ENCODE data around the gene IPO13.
A peak's percentile ranks its signal among the peaks of the same experiment; 100 is the strongest.

The IPO13 gene, protein sequence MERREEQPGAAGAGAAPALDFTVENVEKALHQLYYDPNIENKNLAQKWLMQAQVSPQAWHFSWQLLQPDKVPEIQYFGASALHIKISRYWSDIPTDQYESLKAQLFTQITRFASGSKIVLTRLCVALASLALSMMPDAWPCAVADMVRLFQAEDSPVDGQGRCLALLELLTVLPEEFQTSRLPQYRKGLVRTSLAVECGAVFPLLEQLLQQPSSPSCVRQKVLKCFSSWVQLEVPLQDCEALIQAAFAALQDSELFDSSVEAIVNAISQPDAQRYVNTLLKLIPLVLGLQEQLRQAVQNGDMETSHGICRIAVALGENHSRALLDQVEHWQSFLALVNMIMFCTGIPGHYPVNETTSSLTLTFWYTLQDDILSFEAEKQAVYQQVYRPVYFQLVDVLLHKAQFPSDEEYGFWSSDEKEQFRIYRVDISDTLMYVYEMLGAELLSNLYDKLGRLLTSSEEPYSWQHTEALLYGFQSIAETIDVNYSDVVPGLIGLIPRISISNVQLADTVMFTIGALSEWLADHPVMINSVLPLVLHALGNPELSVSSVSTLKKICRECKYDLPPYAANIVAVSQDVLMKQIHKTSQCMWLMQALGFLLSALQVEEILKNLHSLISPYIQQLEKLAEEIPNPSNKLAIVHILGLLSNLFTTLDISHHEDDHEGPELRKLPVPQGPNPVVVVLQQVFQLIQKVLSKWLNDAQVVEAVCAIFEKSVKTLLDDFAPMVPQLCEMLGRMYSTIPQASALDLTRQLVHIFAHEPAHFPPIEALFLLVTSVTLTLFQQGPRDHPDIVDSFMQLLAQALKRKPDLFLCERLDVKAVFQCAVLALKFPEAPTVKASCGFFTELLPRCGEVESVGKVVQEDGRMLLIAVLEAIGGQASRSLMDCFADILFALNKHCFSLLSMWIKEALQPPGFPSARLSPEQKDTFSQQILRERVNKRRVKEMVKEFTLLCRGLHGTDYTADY

DNA sequence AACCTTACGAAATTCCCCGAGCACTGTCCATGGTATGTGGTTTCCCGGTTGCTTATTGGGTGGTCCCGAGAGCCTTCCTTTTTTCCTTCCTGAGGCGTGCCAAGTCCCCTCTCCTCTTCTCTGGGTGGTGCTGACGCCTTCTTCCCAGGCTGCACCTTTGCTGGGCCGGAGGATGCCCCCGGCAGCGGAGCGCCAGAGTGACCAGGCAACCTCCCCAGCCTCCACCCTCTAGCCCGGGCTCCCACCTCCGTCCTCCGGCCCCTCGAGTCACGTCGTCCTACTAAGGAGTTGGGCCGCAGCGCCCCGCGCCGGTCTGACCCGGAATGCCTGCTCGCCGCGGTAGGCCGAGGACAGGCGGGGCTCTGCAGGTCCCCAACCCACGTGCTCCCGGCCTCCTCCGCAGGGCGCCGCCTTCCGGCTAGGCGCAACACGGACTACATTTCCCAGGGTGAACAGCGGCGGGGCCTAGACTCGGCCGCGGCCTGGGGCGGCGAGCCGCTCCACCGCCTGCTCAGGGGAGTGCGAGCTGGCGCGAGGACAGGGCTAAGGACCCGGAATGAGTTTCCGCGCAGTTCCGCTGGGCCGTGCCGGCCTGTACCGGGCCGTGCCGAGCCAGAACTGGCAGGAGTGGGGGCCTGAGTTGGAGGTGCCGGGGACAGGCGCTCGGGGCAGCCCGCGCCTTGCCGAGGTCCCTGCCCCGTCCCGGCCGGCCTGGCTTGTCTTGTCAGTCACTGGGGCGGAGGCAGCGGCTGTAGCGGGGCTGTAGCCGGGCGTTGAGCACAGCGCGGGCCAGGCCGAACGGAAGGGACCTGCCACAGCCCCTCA lies at the start of gene IPO13:
TSS of gene IPO13 (plus strand) at position 715 of the 825 bp plus-strand sequence. CDS start 651 bp downstream, outside the sequence.
- peak; percentile 94 for DNase-seq

DNA sequence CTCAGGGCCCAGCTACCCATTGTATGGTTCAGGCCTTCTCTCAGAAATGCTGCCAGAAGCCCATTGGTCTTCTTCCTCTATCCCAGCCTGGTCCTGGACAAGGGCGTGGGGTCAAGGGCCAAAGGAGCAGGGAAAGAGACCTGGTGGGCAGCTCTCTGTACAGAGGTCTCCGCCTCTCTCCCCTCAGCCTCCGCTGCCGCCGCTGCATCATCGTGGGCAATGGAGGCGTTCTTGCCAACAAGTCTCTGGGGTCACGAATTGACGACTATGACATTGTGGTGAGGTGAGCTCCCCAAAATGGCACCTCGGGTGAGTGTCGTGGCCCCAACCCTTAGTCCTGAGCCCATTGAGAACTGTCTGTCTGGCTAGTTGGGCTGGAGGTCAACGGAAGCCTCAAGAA lies 47.8 kb upstream of the IPO13 start:
- no peak for DNase-seq

DNA sequence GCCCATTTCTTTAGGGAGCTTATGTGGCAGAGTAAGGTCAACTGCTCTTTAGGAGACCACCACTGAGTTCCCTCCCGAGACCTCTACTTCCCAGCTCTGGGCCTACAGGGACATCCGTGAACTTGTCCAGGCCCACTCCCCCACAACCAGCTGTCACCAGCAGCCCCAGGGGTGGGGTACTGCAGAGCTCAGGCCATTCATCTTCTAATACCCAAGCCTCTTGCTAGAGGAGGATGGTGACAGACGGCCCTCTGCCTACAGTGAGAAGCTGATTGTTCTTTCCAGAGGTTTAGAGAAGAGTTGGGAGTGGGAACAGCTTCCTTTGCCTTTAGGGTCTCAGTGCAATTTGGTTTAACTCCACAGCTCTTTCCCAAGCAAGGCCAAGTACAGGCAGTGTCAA lies 46.4 kb upstream of the IPO13 start:
- no peak for DNase-seq

DNA sequence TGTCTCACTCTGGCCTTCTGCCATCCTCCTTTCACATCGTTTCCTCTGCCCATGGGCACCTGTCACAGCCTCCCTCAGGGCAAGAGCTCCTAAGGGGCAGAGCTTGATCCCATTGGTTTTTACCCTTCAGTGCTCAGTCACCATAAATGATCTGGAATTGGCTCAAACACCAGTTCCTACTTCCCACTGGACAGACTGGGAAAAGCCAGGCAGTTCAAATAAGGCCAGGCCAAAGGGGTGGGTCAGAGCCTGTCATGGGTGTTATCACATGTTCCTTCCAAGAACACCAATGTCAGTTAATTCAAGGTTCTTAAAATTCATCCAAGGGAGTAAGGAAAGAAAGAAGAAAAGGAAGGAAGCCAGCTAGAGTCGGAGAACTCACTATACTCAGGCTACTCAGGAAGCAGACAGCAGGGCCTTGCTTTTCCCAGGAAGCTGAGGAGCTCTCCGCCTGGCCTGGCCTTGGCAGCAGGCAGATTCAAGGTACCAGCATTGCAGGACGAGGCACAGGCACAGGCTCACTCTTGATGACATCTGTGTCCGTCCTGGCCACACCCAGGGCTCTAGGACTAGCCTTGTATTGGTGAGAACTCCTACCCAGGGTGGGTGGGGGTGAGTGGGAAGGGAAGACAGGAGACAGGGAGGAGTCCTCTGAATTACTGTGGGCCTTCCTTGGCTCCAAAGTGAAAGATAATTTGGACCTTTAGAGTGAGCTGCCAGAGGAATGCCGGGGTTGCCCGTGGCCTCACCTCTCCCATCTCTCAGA lies 45.4 kb upstream of the IPO13 start:
- DNase-seq, result no peak

DNA sequence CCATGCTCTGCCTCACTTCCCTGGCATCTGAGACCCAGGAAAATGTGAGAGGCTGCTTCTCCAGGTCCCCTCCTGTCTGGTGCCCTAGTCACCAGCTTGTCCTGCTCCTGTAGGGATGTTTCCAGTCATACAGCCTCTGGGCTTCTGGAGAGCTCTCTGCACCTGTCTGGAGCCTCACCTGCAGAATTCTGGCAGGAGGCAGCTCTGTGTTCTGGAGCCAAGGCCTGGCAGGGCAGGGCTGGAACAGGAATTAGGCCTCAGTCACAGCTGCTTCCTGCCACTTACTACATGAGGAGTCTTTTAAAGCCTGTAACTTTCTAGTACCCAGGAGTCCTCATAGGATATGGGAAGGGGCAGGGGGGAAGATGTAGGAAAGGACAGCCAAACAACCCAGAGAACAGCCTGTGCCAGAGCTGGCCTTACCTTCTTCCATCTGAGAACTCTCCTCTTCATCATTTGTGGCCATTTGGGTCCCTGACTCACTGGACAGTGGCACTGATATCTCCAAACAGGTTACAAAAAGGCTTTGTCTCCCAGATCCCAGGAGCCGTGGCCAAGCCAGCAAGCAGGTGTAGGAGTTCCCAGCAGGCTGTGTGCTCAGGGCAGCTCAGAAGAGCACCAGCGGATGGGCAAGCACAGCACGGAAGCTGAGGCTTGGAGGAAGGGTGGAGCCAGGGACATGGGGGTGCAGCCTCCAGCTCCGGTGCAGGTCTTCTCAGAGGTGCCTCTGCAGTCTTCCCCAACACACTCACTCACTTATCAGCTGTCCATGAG lies 44.5 kb upstream of the IPO13 start:
- DNase-seq, result no peak

DNA sequence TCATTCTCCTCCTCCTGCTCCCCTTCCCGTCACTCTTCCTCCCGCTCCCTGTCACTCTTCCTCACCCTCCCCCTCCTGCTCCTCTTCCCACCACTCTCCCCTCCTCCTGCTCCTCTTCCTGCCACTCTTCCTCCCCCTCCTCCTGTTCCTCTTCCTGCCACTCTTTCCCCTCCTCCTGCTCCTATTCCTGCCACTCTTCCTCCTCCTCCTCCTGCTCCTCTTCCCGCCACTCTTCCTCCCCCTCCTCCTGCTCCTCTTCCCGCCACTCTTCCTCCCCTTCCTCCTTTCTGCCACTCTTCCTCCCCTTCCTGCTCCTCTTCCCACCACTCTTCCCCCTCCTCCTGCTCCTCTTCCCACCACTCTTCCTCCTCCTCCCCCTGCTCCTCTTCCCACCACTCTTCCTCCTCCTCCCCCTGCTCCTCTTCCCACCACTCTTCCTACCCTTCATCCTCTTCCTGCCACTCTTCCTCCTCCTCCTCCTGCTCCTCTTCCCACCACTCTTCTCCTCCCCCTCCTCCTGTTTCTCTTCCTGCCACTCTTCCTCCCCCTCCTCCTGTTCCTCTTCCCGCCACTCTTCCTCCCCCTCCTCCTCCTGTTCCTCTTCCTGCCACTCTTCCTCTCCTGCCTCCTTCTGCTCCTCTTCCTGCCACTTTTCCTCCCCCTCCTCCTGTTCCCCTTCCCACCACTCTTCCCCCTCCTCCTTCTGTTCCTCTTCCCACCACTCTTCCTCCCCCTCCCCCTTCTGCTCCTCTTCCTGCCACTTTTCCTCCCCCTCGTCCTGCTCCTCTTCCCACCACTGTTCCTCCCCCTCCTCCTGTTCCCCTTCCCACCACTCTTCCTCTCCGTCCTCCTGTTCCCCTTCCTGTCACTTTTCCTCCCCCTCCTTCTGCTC lies 41.8 kb upstream of the IPO13 start:
- DNase-seq, result no peak

DNA sequence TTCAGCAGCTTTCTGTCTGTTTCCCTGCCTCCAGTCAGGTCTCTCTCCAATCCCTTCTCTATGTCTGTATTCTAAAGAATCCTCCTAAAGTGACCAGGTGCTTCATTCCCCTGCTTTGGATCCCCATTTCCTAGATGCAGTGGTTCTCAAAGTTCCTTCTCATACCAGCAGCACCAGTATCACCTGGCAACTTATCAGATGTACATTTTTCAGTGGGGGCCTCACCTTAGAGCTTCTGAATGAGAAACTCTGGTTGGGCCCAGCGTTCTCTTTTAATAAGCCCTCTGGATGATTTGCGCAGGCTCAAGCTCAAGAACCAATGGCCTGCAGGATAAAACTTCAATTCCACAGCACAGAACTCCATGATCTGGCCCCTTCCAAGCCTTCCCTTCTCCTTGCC lies 38.5 kb upstream of the IPO13 start:
- DNase-seq, result no peak

DNA sequence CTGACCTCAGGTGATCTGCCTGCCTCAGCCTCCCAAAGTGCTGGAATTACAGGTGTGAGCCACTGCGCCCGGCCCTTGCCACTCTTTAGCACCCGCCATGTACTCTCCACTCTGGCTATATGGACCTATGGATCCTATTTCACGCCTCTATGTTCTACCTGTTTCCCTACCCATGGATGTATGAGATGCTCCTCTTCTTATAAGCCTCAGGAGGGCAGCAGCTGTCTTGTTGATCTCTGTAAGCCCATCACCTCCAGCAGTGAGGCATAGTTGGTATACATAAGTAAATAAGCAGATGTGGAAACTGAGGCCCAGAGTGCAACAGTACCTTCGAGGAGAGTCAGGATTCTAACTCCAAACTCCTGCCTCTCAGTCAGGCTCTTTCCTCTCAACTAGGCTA lies 37.9 kb upstream of the IPO13 start:
- DNase-seq, result no peak

DNA sequence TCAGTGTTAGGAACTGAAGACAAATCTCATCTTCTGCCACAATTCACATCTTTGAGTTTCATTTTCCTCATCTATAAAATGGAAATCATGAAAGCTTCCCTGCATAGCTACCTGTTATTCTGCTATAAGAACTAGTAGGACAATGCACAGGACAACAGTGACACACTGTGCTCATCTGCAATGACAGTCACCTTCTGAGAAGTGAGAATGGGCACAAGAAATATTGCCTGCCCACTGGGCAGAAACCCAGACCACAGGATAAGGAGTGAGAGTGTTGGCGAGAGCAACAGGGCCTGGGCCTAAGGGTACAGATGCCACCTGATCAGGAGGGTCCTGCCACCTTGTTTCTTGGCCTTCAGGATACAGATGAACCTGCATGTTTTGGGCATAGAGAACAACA lies 36.4 kb upstream of the IPO13 start:
- no peak for DNase-seq

DNA sequence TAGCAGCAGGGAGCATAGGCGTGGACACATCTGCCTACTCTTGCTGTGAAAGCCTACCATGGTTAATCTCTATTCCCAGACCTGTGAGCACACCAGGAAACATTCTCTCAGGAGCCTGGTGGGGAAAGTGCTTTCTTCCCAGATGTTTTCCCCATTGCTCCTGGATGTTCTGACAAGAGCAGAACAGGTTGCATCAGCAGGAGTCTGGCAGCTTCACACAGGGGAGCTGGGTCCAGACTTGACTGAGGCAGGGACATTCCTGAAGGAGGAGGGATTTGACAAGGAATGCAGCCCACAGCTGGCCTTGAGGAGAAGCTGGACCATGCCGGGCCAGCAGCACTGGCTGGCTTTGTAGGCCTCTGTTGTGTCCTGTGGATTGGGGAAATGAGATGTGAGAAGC lies 34.1 kb upstream of the IPO13 start:
- DNase-seq, result no peak

DNA sequence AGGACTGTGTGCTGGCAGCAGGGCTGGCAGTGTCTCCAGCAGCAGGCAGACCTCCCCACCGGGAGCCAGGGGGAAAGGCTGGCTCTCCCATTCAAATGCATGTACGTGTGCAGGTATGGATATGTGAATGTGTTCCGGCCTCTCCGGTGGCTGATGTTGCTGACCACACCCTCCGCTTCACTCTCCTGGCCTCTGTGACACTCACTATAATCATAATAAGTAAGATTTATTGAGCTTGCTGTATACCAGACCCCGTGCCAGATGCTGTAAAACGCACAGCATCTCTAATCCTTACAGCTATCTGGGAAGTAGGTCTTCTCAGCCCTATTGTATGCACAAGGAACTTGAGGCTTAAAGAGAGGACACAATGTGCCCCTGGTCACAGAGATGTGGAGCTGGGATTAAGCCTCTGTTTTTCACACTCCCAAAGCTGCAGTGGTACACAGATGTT lies 33.7 kb upstream of the IPO13 start:
- DNase-seq, result no peak

DNA sequence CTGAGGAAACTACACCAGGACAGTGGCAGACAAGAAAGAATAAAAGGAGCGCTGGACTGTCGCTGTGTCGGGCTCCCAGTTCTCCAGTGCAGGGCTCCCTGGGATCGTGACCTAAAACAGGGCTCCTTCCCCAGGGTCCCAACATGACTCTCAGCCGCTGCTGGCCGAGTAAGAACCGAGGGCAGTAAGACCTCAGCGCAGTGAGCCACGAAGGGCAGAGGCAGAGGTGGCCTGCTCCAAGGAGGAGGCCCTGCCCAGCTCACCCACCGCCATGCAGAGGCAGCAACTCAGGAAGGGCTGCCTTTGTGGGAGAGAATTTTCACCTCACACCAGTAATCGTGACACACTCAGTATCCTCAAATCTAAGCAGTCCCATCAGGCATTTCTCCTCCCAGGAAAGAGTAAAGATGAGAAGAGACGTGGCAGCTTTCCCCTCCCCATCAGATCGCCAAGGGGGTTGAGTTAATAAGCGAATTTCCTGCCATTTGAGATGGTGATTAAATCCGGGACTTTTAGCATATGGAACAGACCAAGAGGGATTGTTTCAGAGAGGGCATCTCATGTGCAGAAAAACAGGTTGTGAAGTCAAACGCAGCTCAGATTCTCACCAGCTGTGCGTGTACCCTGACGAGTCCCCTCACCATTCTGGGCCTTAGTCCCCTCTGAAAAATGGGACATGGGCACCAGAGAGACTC lies 32.9 kb upstream of the IPO13 start:
- DNase-seq, result no peak

DNA sequence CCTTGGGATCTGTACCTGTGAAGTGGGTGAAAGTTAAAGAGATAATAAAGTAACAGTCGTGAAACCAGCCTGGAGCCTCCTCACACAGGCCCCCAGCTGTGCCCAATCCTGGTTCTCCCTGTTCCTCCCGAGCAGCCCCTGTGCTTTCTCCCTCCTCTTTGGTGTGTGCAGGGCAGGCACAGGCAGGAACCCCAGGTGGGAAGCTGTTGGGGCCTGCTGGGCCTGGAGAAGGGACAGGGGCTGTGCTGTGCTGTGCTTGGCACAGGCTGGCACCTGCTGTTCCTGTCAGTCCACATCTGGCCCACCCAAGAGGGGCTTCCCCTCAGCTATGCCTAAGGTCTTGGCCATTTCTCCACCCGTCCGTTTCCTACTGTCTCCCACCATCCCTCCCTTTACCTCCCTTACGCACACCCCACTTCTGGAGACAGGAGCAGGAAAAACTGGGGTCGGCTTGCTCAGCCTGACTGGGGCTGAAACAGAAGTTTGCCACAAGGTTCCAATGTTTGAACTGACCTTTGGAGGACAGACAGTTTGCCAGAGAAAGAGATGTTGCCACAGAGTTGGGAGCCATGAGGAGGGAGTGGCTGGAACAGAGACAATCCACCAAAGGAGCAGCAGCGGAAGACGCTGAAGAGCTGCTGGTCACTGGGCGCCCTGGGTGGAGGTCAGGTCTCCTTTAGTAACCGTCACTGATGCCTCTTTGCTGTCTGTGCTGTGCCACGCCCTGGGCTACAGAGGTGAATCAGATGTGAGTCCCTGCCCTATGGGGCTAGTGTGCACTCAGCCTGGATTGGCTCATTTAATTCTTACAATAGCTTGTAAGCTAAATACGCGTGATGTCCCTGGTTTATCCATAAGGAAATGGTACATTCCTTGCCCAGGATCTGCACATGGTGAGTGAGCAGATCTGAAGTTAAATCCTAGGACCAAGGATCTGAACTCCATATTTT lies 31.9 kb upstream of the IPO13 start:
- DNase-seq, result no peak

DNA sequence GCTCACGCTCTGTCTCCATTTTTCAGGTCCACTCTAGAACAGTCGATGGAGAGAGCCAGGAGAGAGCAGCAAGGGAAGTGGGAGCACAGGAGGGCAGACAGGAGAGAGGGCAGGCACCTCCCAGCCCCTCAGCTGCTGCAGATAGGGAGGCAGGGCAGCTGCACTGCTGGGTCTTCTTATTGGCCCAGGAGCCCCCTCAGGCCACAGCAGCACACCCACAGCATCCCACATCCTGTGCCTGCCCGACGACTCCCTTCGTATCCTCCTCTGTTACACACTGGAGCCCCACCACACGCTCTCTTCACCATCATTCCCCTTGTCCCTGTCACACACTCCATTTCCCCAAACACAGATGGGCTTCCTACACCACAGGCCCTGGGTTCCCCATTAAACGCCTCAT lies 26.8 kb upstream of the IPO13 start:
- DNase-seq, result no peak

DNA sequence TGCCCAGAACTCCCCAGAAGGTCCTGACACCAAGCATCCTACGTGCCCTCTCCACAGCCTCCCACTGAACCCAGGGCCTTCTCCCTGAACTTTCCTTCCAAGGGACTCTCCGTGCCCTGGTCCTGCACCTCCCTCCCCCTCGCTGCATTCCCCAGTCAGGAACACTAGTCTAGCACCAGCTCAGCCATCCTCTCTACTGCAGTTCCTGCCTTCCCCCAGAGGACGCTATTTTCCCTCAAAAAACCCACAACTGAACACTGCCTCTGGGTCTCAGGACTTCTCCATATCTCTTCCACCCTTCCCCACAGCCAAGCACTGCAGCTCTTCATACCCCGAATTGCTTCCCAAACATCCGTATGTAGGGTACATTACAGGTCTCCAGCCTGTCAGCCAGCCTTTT lies 25.7 kb upstream of the IPO13 start:
- DNase-seq, result no peak

DNA sequence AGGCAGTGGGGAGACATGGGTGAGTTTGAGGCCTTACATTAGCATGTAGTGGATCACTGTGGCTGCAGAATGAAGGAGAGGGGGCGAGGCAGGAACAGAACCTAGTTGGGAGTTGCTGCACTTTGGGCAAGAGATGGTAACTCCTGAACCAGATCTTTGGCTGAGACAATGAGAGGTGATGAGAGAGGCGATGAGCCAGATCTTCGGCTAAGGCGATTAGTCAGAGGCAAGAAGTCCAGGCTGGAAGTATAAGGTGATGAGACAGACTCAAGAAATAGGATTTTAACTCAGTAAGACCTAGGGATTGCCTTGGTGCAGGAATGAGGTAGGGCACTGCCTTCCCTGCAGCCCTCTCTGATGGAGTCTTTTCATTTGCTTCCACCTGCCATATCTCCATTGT lies 22.2 kb upstream of the IPO13 start:
- DNase-seq, result no peak

DNA sequence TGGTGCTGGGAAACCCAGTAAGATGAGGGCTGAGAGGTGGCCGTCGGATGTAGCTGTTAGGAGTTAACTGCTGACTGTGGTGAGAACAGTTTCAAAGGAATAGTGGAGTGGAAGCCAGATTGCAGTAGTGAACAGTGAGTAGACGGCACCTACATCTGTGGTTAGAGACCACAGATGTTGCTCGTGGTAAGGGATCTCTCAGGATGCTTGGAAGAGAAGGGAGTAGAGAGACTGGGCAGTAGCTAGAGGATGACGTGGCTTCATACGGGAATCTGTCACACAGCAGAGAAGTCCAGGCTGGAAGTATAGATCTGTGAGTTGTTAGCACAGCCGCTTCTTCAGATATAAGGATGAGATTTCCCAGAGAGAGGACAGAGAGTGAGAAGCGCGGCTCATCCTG lies 20.9 kb upstream of the IPO13 start:
- no peak for DNase-seq

DNA sequence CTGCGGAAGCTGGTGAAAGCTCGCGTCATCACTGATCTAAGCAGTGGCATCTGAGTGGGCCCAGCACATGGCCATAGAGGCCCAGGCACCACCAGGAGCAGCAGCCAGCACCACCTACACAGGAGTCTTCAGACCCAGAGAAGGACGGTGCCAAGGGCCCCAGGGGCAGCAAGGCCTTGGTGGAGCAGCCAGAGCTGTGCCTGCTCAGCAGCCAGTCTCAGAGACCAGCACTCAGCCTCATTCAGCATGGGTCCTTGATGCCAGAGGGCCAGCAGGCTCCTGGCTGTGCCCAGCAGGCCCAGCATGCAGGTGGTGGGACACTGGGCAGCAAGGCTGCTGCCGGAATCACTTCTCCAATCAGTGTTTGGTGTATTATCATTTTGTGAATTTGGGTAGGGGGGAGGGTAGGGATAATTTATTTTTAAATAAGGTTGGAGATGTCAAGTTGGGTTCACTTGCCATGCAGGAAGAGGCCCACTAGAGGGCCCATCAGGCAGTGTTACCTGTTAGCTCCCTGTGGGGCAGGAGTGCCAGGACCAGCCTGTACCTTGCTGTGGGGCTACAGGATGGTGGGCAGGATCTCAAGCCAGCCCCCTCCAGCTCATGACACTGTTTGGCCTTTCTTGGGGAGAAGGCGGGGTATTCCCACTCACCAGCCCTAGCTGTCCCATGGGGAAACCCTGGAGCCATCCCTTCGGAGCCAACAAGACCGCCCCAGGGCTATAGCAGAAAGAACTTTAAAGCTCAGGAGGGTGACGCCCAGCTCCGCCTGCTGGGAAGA lies 16.4 kb upstream of the IPO13 start:
- no peak for DNase-seq

Data from NCI-H1105 treated with DMSO at 0.1 percent for 48 hours (cell line).